Fibroblast of peridontal ligament (primary cell): ENCODE measurements around the gene LRRC43.
"Not testable (repeated sequence)": the region's sequence is repeated elsewhere in the genome, so short reads cannot be mapped to it uniquely, and the experiment has no call there.

Experiments
- DNase-seq: peaks from one replicate; pipeline ENCODE4 v3.0.0-alpha.2; 2010; ENCODE audit errors: extremely low read depth

LRRC43 gene

DNA sequence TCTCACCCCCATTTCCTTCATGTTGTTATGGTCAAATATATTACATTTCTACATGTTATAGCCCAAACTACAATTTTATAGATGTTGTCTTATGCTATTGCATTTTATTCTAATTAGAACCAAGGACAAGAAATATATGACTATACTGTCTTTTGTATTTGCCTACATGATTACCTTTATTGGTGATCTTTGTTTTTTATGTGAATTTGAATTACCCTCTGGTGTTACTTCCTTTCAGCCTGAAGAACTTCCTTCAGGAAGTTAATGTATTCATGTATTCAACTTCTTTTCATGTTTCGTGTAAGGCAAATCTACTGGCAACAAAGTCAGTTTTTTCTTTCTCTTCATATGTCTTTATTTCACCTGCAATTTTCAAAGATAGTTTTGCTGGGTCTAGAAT lies 11.9 kb downstream of the LRRC43 start:
- DNase-seq: no peak

DNA sequence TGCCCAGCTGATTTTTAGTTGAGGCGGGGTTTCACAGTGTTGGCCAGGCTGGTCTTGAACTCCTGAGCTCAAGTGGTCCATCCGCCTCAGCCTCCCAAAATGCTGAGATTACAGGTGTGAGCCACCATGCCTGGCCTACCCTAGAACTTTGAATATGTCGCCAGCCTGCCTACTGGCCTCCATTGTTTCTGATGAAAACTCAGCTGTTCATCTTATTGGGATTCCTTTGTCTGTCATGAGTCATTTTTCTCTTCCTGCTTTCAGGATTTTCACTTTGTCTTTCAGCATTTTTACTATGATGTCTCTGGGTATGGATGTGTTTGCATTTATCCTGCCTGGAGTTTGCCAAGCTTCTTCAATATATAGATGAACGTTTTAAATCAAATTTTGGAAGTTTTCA lies 12.5 kb downstream of the LRRC43 start:
- no peak for DNase-seq

DNA sequence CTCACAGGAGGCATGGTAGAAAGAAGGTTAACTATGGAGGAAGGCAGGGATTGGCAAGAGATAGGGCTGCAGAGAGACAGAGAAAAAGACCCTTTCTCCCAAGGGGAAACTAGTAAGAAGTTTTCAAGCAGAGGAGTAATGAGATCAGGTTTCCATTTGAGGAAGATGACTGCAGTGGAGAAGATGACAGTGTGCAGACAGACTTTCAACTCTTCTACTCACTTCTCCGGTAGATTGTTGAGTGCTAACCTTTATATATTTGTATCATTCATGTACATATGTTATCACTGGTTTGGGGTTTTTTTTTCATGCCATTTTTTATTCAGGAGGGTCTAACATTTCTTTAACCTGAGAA lies 14.7 kb downstream of the LRRC43 start:
- no peak for DNase-seq

DNA sequence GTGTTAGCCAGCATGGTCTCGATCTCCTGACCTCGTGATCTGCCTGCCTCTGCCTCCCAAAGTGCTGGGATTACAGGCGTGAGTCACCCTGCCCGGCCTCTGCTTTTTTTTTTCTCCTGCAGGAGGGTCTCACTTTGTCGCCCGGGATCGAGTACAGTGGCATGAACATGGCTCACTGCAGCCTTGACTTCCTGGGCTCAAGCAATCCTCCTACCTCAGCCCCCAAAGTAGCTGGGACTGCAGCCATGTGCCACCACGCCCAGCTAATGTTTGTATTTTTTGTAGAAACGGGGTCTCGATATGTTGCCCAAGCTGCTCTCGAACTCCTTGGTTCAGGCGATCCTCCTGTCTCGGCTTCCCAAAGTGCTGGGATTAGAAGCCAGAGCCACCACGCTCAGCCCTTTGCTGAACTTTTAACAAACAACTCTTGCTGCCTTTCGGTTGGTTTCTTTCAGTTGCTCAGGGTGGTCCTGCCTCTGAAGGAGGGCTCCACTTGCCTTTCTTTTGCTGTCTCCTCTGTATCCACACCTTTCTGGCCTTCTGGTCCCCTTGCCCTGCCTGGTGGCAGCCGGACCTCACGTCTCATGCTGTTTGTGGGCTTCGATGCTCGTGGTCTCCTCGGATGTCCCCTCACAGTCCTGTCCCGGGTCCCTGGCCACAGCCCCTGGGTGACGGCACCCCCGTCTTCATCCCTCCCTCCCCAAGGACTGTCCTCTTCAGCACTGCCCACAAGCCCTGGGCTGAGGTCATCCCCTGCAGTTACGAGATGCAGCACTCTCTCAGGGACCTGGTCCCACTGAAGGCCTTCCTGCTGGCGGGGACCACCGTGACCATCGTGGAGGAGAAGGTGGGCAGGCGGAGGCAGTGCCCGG lies 16.8 kb downstream of the LRRC43 start:
- DNase-seq: no peak

DNA sequence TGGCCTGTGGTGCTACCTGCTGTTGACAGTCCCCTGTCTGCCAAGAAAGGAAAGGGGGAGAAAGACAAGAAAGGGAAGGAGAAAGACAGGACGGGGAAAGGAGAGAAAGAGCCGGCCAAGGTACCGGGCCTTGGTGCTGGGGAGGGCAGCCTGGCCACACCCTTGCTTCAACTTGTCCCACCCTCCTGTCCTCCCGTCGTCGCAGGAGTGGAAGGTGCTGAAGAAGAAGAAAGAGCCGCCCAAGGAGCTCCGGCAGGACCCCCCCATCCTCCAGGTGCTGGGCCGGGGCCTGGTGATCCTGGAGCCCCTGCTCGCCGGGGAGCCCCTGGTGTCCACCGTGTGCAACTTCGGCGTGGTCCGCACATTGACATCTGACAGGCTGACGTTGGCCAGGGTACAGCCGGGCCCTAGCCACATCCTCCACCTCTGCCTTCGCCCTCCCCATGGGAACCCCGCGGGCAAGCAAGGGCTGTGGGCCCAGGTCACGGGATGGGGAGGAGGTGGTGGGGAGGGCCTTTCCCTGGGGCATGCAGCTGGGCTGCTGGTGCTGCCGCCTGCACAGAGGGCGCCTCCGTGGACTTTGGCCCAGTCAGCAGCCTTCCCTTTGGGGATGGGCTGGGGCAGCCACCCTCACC lies 17.7 kb downstream of the LRRC43 start:
- no peak for DNase-seq

DNA sequence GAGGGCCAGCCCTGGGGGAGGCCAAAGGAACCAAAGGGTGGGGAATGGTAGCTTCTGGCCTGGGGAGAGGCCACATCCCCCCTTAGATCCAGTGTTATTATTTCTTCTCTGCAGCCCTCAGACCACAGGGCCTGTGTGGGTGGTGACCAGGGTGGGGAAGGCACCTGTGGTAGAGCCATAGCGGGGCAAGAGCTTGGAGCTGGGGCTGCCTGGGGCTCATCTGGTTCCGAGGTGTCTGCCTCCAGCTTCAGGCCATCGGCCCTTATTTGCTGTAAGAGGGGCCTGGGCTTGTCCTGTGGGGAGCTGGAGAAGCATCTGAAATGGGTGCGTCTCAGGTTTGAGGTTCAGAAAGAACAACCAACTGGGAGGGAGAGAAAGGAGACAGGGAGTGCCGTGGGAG lies 18.5 kb downstream of the LRRC43 start:
- no peak for DNase-seq

DNA sequence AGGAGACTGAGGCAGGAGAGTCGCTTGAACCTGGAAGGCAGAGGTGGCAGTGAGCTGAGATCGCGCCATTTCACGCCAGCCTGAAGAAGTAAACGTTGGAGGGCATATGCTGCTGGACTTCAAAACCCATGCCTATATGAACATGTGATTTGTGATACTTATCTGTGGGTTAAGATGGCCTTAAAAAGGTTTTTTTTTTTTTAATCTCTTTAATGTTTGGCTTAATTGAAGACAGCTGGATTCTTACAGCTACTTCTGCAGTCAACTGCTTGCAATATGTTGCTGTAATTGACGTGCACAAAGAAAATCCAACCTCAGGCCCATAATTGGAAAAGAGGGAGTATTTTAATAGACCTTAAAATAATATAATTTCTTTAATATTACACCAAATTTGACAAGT lies 19.1 kb downstream of the LRRC43 start:
- no peak for DNase-seq

DNA sequence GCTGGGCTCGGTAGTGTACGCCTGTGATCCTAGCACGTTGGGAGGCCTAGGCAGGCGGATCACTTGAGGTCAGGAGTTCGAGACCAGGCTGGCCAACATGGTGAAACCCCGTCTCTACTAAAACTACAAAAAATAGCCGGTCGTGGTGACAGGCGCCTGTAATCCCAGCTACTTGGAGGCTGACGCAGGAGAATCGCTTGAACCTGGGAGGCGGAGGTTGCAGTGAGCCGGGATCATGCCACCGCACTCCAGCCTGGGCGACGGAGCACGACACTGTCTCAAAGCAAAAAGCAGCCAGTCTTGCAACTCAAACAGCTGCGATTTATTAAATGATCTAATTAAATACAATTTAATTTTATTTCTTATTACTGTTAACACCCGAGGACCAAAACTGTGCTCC lies 19.9 kb downstream of the LRRC43 start:
- DNase-seq: not testable (repeated sequence)

DNA sequence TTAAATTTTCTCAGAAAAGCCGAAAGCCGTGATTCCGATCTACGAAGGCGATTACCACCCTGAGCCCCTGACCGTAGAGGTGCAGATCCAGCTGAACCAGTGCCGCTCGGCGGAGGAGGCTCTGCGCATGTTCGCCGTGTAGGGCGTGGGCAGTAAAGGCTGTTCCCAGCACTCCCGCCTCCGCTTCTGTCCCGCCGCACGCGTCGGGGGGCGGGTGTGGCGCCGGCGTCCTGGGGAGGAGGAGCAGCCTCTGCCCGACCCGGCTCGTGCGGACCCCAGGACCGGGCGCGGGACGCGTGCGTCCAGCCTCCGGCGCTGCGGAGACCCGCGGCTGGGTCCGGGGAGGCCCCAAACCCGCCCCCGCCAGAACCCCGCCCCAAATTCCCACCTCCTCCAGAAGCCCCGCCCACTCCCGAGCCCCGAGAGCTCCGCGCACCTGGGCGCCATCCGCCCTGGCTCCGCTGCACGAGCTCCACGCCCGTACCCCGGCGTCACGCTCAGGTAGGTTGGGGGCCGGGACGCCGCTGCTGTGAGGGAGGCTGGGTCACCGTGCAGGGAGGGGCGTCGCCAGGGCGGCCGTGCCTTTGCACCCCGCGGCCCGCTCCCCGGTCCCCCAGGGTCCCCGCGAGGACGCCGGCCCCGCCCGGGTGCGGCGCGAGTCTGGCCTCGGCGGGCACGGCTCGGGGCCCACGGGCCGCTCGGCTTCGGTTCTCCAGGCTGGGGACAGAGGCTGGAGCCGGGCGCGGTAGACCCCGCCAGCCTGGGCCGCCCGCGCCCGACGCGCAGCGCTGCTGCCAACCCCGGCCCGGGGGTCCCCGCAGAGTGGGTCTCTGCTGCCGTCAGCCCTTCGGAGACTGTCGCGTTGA lies 20.6 kb downstream of the LRRC43 start, which contains the start of gene B3GNT4:
Gene B3GNT4 (plus strand): TSS at position 409 of the 866 bp plus-strand sequence. CDS start 910 bp downstream, outside the sequence.
- peak; percentile 25 for DNase-seq

DNA sequence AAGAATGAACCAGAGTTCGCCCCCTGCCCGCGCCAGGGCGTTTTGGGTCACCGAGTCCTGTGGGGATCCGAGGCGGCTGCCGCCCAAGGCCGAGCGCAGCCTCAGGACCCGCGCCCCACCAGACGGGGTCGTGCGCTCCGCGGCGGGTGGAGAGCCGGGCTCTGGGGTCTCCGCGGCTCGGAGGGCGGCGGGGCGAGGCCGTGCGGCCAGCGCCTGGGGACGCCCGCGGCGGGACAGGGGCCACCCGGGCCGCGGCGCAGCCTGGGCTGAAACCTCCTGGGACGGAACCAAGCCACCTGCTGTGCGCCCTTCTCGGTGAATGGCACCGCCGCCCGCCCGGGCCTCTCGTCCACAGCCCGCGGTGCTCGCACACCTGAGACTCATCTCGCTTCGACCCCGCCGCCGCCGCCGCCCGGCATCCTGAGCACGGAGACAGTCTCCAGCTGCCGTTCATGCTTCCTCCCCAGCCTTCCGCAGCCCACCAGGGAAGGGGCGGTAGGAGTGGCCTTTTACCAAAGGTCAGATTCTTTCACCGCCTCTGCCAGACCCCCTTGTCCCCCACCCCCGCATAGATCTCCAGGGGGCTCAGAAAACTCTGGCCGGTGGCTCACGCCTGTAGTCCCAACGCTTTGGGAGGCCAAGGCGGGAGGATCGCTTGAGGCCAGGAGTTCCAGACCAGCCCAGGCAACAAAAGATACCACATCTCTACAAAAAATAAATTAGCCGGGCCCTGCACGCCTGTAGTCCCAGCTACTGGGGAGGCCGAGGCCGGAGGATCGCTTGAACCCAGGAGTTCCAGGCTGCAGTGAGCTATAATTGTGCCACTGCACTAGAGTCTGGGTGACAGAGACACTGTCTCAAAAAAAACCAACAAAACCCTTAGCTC lies 21.5 kb downstream of the LRRC43 start:
- no peak for DNase-seq

DNA sequence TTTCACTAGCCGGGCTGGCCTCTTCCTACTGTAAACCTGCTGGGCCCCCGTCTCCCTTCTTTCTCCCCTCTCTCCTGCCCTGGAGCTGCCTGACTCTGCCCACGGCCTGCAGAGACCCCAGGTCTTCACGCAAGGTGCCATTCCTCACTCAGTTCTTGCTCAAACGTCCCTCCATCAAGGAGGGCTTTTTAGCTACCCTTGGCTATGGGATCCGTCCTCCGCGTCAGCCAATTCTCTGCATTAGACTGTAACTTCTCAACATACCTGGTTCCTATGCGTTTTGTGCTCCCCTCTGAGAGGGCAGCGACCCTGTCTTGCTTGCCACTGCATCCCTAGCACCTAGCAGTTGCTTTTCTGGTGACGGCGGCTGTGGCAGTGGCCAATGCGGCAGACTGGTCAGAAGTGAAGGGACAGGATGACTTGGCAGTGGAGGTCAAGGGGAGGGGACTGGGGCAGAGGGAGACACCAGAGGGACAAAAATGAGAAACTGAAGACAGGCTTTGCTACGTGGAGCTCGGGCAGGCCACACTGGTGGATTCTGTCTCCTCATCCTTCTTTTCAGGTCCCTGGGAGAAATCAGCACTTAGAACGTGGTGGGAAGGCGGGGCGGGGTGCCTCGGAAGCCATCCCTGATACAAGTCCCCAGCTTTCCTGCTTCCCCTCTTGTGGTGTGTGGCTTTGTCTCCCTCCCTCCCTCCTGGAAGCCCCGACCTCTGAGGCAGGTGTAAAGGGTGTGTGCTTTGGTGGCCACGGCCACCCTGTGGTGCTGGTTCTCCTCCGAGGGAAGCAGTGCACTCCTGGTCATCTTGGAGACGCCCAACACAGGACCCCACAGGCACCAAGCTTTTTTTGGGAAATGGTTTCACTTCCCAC lies 22.4 kb downstream of the LRRC43 start:
- DNase-seq: no peak

DNA sequence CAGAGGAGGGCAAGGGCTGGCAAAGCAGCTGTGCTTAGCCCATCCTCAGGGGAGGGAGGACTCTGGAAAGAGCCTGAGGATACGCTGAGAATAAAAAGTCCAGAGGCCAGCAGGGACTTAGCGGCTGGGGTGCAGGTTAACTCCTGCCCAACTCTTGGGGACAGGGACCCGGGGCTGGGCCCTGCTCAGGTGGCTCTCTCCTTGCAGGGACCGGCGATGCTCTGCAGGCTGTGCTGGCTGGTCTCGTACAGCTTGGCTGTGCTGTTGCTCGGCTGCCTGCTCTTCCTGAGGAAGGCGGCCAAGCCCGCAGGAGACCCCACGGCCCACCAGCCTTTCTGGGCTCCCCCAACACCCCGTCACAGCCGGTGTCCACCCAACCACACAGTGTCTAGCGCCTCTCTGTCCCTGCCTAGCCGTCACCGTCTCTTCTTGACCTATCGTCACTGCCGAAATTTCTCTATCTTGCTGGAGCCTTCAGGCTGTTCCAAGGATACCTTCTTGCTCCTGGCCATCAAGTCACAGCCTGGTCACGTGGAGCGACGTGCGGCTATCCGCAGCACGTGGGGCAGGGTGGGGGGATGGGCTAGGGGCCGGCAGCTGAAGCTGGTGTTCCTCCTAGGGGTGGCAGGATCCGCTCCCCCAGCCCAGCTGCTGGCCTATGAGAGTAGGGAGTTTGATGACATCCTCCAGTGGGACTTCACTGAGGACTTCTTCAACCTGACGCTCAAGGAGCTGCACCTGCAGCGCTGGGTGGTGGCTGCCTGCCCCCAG lies 23.4 kb downstream of the LRRC43 start:
- no peak for DNase-seq

DNA sequence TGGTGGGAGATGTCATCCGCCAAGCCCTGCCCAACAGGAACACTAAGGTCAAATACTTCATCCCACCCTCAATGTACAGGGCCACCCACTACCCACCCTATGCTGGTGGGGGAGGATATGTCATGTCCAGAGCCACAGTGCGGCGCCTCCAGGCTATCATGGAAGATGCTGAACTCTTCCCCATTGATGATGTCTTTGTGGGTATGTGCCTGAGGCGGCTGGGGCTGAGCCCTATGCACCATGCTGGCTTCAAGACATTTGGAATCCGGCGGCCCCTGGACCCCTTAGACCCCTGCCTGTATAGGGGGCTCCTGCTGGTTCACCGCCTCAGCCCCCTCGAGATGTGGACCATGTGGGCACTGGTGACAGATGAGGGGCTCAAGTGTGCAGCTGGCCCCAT lies 24.1 kb downstream of the LRRC43 start:
- no peak for DNase-seq

DNA sequence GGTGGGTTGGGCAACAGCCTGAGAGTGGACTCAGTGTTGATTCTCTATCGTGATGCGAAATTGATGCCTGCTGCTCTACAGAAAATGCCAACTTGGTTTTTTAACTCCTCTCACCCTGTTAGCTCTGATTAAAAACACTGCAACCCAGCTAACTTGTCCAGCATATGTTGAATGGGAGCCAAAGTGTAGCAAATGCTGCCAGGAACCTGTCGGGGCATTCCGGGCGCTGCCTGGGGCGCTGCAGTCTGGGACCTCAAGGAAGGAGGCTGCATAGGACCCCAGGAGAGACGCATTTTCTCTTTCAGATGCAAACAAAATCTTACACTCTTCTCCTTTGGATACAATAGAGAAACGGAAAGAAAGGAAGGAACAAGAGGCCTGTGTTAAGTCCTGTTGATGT lies 24.5 kb downstream of the LRRC43 start:
- no peak for DNase-seq

DNA sequence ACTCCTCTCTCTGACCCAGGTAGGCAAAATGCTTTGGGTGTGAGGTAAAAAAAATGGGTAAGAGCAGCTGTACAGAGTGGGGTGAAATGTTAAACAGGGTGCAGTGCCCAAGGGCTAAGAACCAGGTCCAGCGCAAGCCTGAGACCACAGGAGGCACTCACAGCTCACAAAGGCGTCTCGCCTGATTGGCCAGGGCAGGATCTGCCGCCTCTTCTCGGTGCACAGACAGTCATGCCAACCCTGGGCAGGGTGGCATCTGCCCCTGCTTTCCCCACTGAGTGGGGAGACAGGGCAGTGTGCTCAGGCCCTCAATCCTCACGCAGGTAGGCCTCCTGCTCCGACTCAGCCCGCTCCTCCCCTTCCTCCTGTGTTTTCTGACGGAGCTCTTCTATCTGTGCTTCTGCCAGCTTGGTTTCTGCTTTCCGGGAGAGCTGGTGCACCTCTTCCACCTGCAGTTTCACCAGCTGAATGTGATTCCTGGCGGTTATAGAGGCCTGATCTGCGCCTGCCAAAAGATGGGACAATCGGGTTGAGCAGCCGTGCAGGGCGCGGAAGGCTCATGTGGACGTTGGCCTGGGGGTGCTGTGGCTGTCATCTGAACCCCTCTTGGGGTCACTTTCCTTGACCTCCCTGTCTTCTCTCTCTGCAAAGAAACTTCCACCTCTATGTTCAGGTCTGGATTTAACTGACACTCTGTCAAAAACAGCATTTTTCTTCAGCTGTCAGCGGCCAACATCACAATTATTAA lies 25.3 kb downstream of the LRRC43 start:
- no peak for DNase-seq

DNA sequence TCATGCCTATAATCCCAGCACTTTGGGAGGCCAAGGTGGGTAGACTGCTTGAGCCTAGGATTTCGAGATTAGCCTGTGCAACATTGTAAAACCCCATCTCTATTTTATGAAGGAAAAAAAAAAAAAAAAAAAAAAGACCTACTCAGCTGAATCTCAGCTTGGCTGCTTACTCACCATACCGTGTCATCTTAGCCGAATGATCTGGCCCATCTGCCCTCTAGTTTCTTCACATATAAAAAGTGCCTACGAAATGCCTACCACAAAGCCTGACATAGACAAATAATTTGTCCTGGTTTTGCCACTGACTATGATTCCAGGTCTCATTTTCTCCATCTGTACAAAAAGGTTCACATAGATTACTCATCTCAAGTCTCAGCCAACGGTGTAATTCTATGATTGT lies 32.8 kb downstream of the LRRC43 start:
- DNase-seq: no peak

DNA sequence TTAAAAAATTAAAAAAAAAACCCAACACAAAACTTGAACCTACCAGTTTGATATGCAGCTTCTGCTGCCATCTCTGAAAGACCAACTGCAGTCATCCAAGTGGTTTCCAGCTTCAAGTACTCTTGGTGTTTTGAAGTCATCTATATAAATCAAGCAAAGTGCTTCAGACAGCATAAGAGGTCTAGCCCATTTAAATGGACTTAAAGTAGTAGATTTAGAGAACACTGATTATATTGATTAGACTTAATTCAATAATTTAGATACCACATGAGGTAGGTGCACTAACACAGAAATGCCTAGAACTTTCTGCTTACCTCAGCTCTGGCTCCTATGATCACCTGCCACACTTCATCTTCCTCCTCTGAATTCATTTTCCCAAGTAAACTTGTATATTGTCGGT lies 33.5 kb downstream of the LRRC43 start:
- no peak for DNase-seq

DNA sequence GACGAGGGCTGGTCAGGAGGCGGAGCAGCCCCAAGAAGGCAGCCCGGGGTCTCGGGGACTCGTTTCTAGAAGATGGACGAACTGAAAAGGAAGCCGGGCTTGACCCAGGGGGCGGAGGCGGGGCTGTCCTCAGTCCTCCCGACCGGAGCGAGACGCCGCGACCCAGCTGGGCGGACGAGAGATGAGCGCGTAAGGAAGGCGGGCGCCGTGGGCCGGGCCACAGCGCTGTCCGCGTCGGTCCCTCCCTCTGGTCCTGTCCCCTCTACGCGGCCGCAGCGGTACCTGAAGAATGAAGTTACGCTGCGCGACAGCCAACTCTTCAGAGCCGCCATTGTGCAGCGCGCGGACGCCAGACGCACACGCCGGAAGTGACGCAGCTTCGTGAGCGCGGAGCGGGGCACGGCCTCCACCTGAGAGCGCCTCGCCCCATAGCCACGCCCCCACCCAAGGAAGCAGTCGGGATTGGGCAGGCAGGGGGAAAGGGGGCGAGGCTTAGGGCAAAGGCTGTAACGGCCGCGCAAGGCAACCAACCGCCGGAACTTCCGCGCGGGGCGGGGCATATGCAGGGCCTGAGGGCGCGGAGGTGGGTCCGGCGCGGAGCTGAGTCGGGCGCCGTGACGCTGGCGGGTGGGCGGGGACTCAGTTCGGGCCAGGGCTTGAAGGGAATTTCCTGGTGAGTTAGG lies 42.9 kb downstream of the LRRC43 start, which contains the start of gene DIABLO:
Gene DIABLO (minus strand): TSS at position 370 of the 683 bp plus-strand sequence. CDS start 38 bp downstream, at position 332.
- DNase-seq: peak; percentile 98
